Loucy (cell line): ENCODE data around the gene FAM234A.

Experiments used
- H2AFZ ChIP-seq: fragments of 200-600 bp; sonication (generic); 2 replicates; pipeline ENCODE4 v1.6.0; 2016; ENCODE audit warnings: antibody characterized with exemption, mild to moderate bottlenecking, low read length, moderate library complexity
- H3F3A ChIP-seq: fragments of 200-600 bp; 2 replicates; pipeline ENCODE4 v1.6.0; 2016; ENCODE audit warnings: antibody characterized with exemption, low read depth, mild to moderate bottlenecking
- H3K27me3 ChIP-seq: fragments of 200-600 bp; sonication (generic); 2 replicates; pipeline ENCODE4 v1.6.1; 2014; ENCODE audit warnings: low read length, mild to moderate bottlenecking; ENCODE audit not compliant: insufficient read depth, poor library complexity, severe bottlenecking
- H3K36me3 ChIP-seq: fragments of 200-600 bp; sonication (generic); 2 replicates; pipeline ENCODE4 v1.6.1; 2016; ENCODE audit warnings: low read length; ENCODE audit not compliant: insufficient read depth
- H3K4me1 ChIP-seq: fragments of 200-600 bp; sonication (generic); 2 replicates; pipeline ENCODE4 v1.5.1; 2014; ENCODE audit warnings: low read length, mild to moderate bottlenecking; ENCODE audit not compliant: insufficient read depth, poor library complexity, severe bottlenecking
- H3K4me2 ChIP-seq: fragments of 200-600 bp; sonication (generic); 2 replicates; pipeline ENCODE4 v1.6.0; 2014; ENCODE audit warnings: antibody characterized with exemption, low read length, low read depth, mild to moderate bottlenecking; ENCODE audit not compliant: poor library complexity, severe bottlenecking
- H3K4me3 ChIP-seq: fragments of 200-600 bp; sonication (generic); 2 replicates; pipeline ENCODE4 v1.5.1; 2014; ENCODE audit warnings: low read length, mild to moderate bottlenecking, mixed read lengths; ENCODE audit not compliant: poor library complexity, severe bottlenecking
- H3K79me2 ChIP-seq: fragments of 200-600 bp; sonication (generic); 2 replicates; pipeline ENCODE4 v1.6.1; 2014; ENCODE audit warnings: low read length; ENCODE audit not compliant: insufficient read depth
- H3K9ac ChIP-seq: fragments of 200-600 bp; sonication (generic); 2 replicates; pipeline ENCODE4 v1.6.0; 2014; ENCODE audit warnings: mild to moderate bottlenecking, low read depth, low read length, moderate library complexity; ENCODE audit not compliant: poor library complexity, severe bottlenecking
- H3K9me2 ChIP-seq: fragments of 200-600 bp; sonication (generic); replicated peaks from 2 replicates; pipeline ENCODE4 v1.6.1; 2016; ENCODE audit warnings: low read depth, low read length, mixed read lengths
- H3K9me3 ChIP-seq: fragments of 200-600 bp; sonication (generic); 2 replicates; pipeline ENCODE4 v1.6.1; 2014; ENCODE audit warnings: mild to moderate bottlenecking, antibody characterized with exemption, low read length, low read depth; ENCODE audit not compliant: insufficient read depth
- H4K20me1 ChIP-seq: fragments of 200-600 bp; sonication (generic); 2 replicates; pipeline ENCODE4 v1.6.0; 2014; ENCODE audit warnings: antibody characterized with exemption, low read length, mild to moderate bottlenecking; ENCODE audit not compliant: insufficient read depth, poor library complexity, severe bottlenecking
- EZH2phosphoT487 ChIP-seq: fragments of 200-600 bp; IDR thresholded peaks from 2 replicates; pipeline ENCODE4 v1.6.1; 2018; ENCODE audit warnings: antibody characterized with exemption, mild to moderate bottlenecking, moderate library complexity, borderline replicate concordance
- TF ChIP-seq, protein P1 (sequence below): fragments of 200-600 bp; sonication (generic); conservative IDR thresholded peaks from 2 replicates; pipeline ENCODE4 v1.5.1; 2014; ENCODE audit warnings: mild to moderate bottlenecking, antibody characterized with exemption, low read length

The FAM234A gene

DNA sequence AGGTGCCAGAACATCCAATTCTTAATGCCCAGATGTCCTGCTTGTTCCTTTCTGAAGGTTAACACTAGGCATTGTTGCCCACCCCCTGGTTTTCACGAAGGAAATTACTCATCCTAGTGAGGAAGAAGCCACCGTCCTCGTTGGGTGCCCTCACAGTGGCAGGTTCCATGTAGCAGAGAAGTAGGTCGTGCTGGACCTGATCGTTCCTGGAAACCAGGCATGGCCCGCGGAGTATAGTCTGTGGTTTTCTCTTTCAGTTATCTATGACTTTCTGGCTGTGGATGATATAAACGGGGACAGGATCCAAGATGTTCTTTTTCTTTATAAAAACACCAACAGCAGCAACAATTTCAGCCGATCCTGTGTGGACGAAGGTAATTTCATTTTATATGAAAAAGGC is 24.6 kb downstream of the FAM234A start:
- Histone ChIP-seq H2AFZ (no peak overlapping the region), H3K4me1 (peaks cover 10% of the 10 kb centered on the region), H3K79me2 (peaks cover 3% of the 10 kb centered on the region; the same call in 1 of the 2 replicates), H4K20me1 (no peaks in the 10 kb centered on the region), H3K9me3 (no peaks in the 10 kb centered on the region), H3K27me3 (no peaks in the 10 kb centered on the region), H3K9me2 (no peaks in the 10 kb centered on the region), H3K4me3 (no peak overlapping the region), H3K36me3 (no peaks in the 10 kb centered on the region), H3K9ac (no peak overlapping the region), H3F3A (no peaks in the 10 kb centered on the region), H3K4me2 (peak overlapping the region; percentile 31)
- TF ChIP-seq EZH2phosphoT487 = no peak
- TF ChIP-seq, protein P1, sequence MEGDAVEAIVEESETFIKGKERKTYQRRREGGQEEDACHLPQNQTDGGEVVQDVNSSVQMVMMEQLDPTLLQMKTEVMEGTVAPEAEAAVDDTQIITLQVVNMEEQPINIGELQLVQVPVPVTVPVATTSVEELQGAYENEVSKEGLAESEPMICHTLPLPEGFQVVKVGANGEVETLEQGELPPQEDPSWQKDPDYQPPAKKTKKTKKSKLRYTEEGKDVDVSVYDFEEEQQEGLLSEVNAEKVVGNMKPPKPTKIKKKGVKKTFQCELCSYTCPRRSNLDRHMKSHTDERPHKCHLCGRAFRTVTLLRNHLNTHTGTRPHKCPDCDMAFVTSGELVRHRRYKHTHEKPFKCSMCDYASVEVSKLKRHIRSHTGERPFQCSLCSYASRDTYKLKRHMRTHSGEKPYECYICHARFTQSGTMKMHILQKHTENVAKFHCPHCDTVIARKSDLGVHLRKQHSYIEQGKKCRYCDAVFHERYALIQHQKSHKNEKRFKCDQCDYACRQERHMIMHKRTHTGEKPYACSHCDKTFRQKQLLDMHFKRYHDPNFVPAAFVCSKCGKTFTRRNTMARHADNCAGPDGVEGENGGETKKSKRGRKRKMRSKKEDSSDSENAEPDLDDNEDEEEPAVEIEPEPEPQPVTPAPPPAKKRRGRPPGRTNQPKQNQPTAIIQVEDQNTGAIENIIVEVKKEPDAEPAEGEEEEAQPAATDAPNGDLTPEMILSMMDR = no peak

DNA sequence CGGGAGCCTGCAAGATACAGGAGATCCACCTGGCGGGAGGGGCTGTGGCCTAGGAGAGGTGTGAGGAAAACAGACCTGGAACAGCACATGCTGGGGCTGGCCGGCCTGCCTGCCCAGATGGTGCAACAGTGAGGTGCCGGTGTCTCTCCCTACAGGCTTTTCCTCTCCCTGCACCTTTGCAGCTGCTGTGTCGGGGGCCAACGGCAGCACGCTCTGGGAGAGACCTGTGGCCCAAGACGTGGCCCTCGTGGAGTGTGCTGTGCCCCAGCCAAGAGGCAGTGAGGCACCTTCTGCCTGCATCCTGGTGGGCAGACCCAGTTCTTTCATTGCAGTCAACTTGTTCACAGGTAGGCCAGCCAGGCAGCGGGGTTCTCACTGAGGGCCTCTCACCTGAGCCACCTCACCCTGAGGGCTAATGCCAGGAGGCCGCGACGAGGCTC is 25.2 kb downstream of the FAM234A start:
- H2AFZ ChIP-seq = no peak overlapping the region
- no peaks in the 10 kb centered on the region for H3K9me2 ChIP-seq
- no peaks in the 10 kb centered on the region for H3K79me2 ChIP-seq
- H3K4me2 ChIP-seq = peak overlapping the region; percentile 31
- no peaks in the 10 kb centered on the region for H3F3A ChIP-seq
- TF ChIP-seq, protein P1 = no peak
- TF ChIP-seq EZH2phosphoT487 = no peak
- no peaks in the 10 kb centered on the region for H3K36me3 ChIP-seq
- H3K4me1 ChIP-seq = peaks cover 8% of the 10 kb centered on the region
- H3K4me3 ChIP-seq = no peak overlapping the region
- no peaks in the 10 kb centered on the region for H4K20me1 ChIP-seq
- no peaks in the 10 kb centered on the region for H3K27me3 ChIP-seq
- no peak overlapping the region for H3K9ac ChIP-seq
- H3K9me3 ChIP-seq = no peaks in the 10 kb centered on the region

DNA sequence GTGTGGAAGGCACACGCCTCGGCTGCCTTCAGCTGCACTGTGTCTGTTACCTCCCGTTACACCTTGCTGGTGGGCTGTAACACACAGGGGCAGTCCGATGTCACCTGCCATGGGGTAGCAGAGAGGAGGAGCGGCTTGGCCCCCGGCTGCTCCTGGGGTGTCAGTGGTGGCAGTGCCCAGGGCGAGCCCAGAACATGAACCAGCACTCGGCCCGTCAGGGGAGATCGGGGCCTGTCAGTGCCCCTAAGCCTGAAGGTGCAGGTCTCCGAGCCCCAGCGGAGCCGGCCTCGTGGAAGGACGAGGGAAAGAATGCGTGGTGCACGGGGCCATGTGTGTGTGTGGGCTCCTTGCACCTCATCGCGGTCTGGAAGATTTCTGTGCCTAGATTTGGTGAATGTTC is 25.7 kb downstream of the FAM234A start:
- no peaks in the 10 kb centered on the region for H3K9me3 ChIP-seq
- TF ChIP-seq EZH2phosphoT487 = no peak
- TF ChIP-seq, protein P1 = no peak
- H2AFZ ChIP-seq = no peak overlapping the region
- no peak overlapping the region for H3K4me3 ChIP-seq
- no peaks in the 10 kb centered on the region for H3K9me2 ChIP-seq
- no peaks in the 10 kb centered on the region for H3K36me3 ChIP-seq
- H4K20me1 ChIP-seq = no peaks in the 10 kb centered on the region
- H3K4me1 ChIP-seq = peaks cover 8% of the 10 kb centered on the region
- no peaks in the 10 kb centered on the region for H3F3A ChIP-seq
- H3K27me3 ChIP-seq = no peaks in the 10 kb centered on the region
- H3K9ac ChIP-seq = no peak overlapping the region
- H3K79me2 ChIP-seq = no peaks in the 10 kb centered on the region
- no peak overlapping the region for H3K4me2 ChIP-seq
